Measurements from ENCODE around the gene SLC35G4.
"Not testable (repeated sequence)": the region's sequence is repeated elsewhere in the genome, so short reads cannot be mapped to it uniquely, and the experiment has no call there.

DNA sequence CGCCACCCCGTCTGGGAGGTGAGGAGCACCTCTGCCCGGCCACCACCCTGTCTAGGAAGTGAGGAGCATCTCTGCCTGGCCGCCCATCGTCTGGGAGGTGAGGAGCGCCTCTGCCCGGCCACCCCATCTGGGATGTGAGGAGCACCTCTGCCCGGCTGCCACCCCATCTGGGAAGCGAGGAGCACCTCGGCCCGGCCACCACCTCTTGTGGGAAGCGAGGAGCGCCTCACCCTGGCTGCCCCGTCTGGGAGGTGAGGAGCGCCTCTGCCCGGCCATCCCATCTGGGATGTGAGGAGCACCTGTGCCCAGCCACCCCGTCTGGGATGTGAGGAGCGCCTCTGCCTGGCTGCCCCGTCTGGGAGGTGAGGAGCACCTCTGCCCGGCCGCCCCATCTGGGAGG is 4.6 kb downstream of the SLC35G4 start:
- TF ChIP-seq, protein P1, sequence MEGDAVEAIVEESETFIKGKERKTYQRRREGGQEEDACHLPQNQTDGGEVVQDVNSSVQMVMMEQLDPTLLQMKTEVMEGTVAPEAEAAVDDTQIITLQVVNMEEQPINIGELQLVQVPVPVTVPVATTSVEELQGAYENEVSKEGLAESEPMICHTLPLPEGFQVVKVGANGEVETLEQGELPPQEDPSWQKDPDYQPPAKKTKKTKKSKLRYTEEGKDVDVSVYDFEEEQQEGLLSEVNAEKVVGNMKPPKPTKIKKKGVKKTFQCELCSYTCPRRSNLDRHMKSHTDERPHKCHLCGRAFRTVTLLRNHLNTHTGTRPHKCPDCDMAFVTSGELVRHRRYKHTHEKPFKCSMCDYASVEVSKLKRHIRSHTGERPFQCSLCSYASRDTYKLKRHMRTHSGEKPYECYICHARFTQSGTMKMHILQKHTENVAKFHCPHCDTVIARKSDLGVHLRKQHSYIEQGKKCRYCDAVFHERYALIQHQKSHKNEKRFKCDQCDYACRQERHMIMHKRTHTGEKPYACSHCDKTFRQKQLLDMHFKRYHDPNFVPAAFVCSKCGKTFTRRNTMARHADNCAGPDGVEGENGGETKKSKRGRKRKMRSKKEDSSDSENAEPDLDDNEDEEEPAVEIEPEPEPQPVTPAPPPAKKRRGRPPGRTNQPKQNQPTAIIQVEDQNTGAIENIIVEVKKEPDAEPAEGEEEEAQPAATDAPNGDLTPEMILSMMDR (conservative IDR thresholded peaks at IDR 0.05; ENCODE audit: low read depth, low read length): not testable (repeated sequence)
- TF ChIP-seq, protein P2, sequence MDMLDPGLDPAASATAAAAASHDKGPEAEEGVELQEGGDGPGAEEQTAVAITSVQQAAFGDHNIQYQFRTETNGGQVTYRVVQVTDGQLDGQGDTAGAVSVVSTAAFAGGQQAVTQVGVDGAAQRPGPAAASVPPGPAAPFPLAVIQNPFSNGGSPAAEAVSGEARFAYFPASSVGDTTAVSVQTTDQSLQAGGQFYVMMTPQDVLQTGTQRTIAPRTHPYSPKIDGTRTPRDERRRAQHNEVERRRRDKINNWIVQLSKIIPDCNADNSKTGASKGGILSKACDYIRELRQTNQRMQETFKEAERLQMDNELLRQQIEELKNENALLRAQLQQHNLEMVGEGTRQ (IDR thresholded peaks at IDR 0.05; ENCODE audit: low read depth, low read length): not testable (repeated sequence)
- TF ChIP-seq SMC3 (IDR thresholded peaks at IDR 0.05; ENCODE audit: low read depth, low read length); POLR2A (IDR thresholded peaks at IDR 0.05; ENCODE audit: low read depth, low read length); CEBPB (IDR thresholded peaks at IDR 0.05; ENCODE audit: low read depth, low read length); RAD21 (IDR thresholded peaks at IDR 0.05; ENCODE audit: low read length); MXI1 (IDR thresholded peaks at IDR 0.05; ENCODE audit: borderline replicate concordance, low read depth, low read length); BHLHE40 (IDR thresholded peaks at IDR 0.05; ENCODE audit: low read depth, low read length); RFX5 (IDR thresholded peaks at IDR 0.05; ENCODE audit: low read depth, low read length); FOS (IDR thresholded peaks at IDR 0.05; ENCODE audit: low read depth, low read length); CHD1 (IDR thresholded peaks at IDR 0.05; ENCODE audit: low read depth, low read length); MAFK (IDR thresholded peaks at IDR 0.05; ENCODE audit: low read depth, low read length); RCOR1 (IDR thresholded peaks at IDR 0.05; ENCODE audit: insufficient replicate concordance, low read length): not testable (repeated sequence)
